Cardiac muscle cell (in vitro differentiated cells and primary cell): ENCODE data around the gene CFAP61. TPM values are rescaled to one million over a fixed set of nuclear protein-coding genes. Genes with fewer than 3 reads are reported as not detected.

Experiments
- DNase-seq, 2 donors: peaks; one replicate each; pipeline versions ENCODE4 v3.0.0 to v3.0.0-alpha.2; 2010 to 2017; ENCODE audit warnings: low read depth in 1 of 2, low spot score in 1 of 2
- H3K27ac ChIP-seq: fragments of 200-600 bp; sonication (generic); 2 replicates; pipeline ENCODE4 v1.5.1; 2016
- H3K27me3 ChIP-seq: fragments of 200-600 bp; sonication (generic); 2 replicates; pipeline ENCODE4 v1.6.0; 2016; ENCODE audit warnings: control low read depth
- H3K36me3 ChIP-seq: fragments of 200-600 bp; sonication (generic); 2 replicates; pipeline ENCODE4 v1.5.1; 2016; ENCODE audit warnings: control low read depth
- H3K4me1 ChIP-seq: fragments of 200-600 bp; sonication (generic); 2 replicates; pipeline ENCODE4 v1.8.1; 2017; ENCODE audit warnings: low read depth, mild to moderate bottlenecking, mixed run types
- H3K4me3 ChIP-seq: fragments of 200-600 bp; sonication (generic); 2 replicates; pipeline ENCODE4 v1.5.1; 2016; ENCODE audit warnings: mild to moderate bottlenecking
- H3K9me3 ChIP-seq: fragments of 200-600 bp; sonication (generic); 2 replicates; pipeline ENCODE4 v1.5.1; 2017; ENCODE audit warnings: low read depth, mild to moderate bottlenecking, control low read depth
- CTCF ChIP-seq: IDR thresholded peaks from 2 replicates; pipeline ENCODE4 v1.5.1; 2012; ENCODE audit warnings: low read depth, mild to moderate bottlenecking, low read length
- polyA plus RNA-seq: library from polyadenylated mRNA; unstranded; fragments of >200 nt; fragmentation: Nextera tagmentation; extraction: Ambion mirVana; gene quantifications from 2 replicates; pipeline ENCODE4 v1.2.1, GENCODE V29; 2016
- total RNA-seq: library from RNA; depleted of rRNA; stranded (reverse); fragments of >200 nt; gene quantifications from 2 replicates; pipeline ENCODE4 v1.2.3, GENCODE V29; 2016

Gene CFAP61
- total and polyA plus RNA-seq, 2 experiments from 2014 or later, result 0.44 TPM; not detected in 1

DNA sequence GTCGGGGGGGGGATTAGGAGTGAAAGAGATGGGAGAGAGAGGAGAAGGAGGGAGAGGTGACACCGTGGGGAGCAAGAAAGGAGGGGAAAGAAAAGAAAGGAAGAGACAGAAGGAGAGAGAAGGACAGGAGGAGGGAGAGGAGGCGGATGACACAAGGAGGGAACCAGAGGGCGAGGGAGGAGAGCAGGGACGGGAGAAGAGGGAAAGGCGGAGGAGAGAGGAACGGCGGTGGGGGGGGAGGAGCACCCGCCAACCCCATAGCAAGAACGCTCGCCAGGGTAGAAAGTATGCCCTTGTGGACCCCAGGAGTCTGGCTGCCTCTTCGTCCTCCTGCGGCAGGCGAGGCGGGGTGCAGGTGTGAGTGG is 311.1 kb downstream of the CFAP61 start:
- H3K4me3 ChIP-seq, result no peak overlapping the region
- no peak overlapping the region for H3K27ac ChIP-seq
- H3K4me1 ChIP-seq, result no peaks in the 10 kb centered on the region
- H3K27me3 ChIP-seq, result peaks cover 100% of the 10 kb centered on the region
- TF ChIP-seq CTCF, result no peak
- no peaks in the 10 kb centered on the region for H3K36me3 ChIP-seq
- DNase-seq, result peak in 1 of 2 donors; percentile 5
- H3K9me3 ChIP-seq, result no peaks in the 10 kb centered on the region

GRCh38 chr20:20363799-20364592 is 311.7 kb downstream of the CFAP61 start:
- no peaks in the 10 kb centered on the region for H3K9me3 ChIP-seq
- H3K27ac ChIP-seq, result no peak overlapping the region
- peaks cover 100% of the 10 kb centered on the region for H3K27me3 ChIP-seq
- H3K4me3 ChIP-seq, result no peak overlapping the region
- no peaks in the 10 kb centered on the region for H3K36me3 ChIP-seq
- no peak for DNase-seq
- TF ChIP-seq CTCF, result no peak
- no peaks in the 10 kb centered on the region for H3K4me1 ChIP-seq

DNA sequence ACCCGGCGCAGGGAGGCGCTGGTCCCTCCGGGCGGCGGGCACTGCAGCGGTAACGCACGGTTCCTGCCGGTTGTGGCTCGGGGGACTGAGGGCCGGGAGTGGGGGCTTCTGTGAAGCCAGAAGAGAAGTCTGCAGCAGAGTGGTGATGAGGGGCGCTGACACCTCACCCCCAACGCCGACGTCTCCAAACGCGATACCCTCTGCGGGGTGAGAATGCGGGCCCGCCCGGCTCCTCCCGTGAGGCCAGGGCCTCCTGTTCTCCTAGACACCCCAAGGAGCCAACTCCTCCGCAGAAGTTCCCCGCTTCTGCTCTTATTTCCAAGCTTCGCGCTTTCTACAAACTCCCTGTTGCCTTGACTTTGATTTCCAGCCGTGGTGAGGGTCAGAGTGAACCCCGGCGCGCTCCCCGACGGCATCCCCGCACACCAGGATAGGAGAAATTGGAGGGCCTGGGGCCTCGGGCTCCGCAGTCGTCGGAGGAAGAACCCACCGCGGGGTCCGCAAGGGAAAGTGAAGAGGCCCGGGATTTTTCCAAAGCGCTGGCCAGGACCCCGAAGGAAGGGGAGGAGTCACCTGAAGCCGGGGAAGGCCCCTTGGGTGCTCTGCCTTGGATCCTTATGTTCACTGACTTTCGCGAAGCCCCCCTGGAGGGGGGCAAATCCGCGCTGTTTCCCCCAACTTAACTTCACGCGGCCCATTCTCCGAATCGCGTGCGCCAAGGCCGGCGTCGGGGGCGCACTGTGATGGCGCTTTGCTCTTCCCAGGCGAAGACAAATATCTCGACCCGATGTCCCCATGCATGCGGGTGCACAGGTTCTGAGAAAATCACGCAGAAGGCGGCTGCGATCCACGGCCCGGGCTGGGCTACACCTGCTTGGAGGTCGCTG is 312.5 kb downstream of the CFAP61 start:
- no peak overlapping the region for H3K27ac ChIP-seq
- no peaks in the 10 kb centered on the region for H3K9me3 ChIP-seq
- peaks cover 100% of the 10 kb centered on the region for H3K27me3 ChIP-seq
- peak in 1 of 2 donors; percentile 14 for DNase-seq
- no peaks in the 10 kb centered on the region for H3K36me3 ChIP-seq
- H3K4me1 ChIP-seq, result no peaks in the 10 kb centered on the region
- no peak for TF ChIP-seq CTCF
- H3K4me3 ChIP-seq, result no peak overlapping the region

- Histone ChIP-seq H3K4me1 (no peaks in the 10 kb centered on the region), H3K27me3 (peaks cover 100% of the 10 kb centered on the region), H3K4me3 (no peak overlapping the region), H3K27ac (no peak overlapping the region), H3K36me3 (no peaks in the 10 kb centered on the region), H3K9me3 (no peaks in the 10 kb centered on the region)
- no peak for TF ChIP-seq CTCF
- no peak for DNase-seq
Measured at GRCh38 chr20:20365480-20366161, 313.3 kb downstream of the CFAP61 start.

DNA sequence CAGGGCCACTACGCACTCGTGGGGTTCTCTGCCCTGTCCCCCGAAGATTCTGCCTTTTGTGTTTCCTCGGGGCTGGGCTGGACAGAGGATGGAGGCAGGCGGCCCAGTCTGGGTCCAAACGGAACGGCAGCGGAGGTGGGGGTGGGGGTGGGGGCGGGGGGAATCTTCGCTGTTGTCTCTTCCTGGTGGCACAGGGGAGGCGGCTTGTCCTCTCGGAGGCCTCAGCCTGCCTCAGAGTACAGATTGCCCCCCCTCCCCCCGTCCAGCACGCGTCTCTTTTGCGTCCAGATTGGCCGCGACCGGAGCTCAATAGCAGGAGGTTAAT is 314.2 kb downstream of the CFAP61 start:
- H3K4me3 ChIP-seq, result no peak overlapping the region

More for the DNA sequence above, 314.2 kb downstream of the CFAP61 start:
- no peak for TF ChIP-seq CTCF
- no peaks in the 10 kb centered on the region for H3K4me1 ChIP-seq
- no peaks in the 10 kb centered on the region for H3K9me3 ChIP-seq
- H3K27me3 ChIP-seq, result peaks cover 100% of the 10 kb centered on the region
- no peaks in the 10 kb centered on the region for H3K36me3 ChIP-seq
- DNase-seq, result no peak
- no peak overlapping the region for H3K27ac ChIP-seq
